Mesothelial cell of epicardium (in vitro differentiated cells): ENCODE measurements around the gene RAB31. TPM values are rescaled to one million over a fixed set of nuclear protein-coding genes. Genes with fewer than 3 reads are reported as not detected.

Experiments
- DNase-seq, 2 experiments: peaks; one replicate each; pipeline ENCODE4 v3.0.0; 2021; ENCODE audit warnings: low spot score in 2 of 2; ENCODE audit not compliant: unreplicated experiment in 2 of 2
- H3K27ac Mint-ChIP-seq: 2 replicates; pipeline ENCODE4 v1.8.0; 2021; ENCODE audit warnings: mixed read lengths
- H3K27me3 Mint-ChIP-seq: 2 replicates; pipeline ENCODE4 v1.8.0; 2021; ENCODE audit warnings: low read depth, mixed read lengths
- H3K36me3 Mint-ChIP-seq: 2 replicates; pipeline ENCODE4 v1.8.0; 2021; ENCODE audit warnings: mixed read lengths
- H3K4me1 Mint-ChIP-seq: 2 replicates; pipeline ENCODE4 v1.8.0; 2021; ENCODE audit warnings: mixed read lengths
- H3K4me3 Mint-ChIP-seq: 2 replicates; pipeline ENCODE4 v1.8.0; 2021; ENCODE audit warnings: mild to moderate bottlenecking, moderate library complexity, mixed read lengths
- H3K9me3 Mint-ChIP-seq: 2 replicates; pipeline ENCODE4 v1.8.0; 2021; ENCODE audit warnings: mixed read lengths
- total RNA-seq: library from RNA; stranded (reverse); gene quantifications from 3 replicates; pipeline ENCODE4 v1.2.1, GENCODE V29; 2021
- TF ChIP-seq, protein P1 (sequence below): fragments of 200-600 bp; sonication (generic); IDR thresholded peaks from one replicate; pipeline ENCODE4 v1.5.0; 2021; ENCODE audit warnings: antibody characterized with exemption; ENCODE audit not compliant: unreplicated experiment

The RAB31 gene
- total RNA-seq, 1 donor from 2014 or later, result 21.8 TPM

DNA sequence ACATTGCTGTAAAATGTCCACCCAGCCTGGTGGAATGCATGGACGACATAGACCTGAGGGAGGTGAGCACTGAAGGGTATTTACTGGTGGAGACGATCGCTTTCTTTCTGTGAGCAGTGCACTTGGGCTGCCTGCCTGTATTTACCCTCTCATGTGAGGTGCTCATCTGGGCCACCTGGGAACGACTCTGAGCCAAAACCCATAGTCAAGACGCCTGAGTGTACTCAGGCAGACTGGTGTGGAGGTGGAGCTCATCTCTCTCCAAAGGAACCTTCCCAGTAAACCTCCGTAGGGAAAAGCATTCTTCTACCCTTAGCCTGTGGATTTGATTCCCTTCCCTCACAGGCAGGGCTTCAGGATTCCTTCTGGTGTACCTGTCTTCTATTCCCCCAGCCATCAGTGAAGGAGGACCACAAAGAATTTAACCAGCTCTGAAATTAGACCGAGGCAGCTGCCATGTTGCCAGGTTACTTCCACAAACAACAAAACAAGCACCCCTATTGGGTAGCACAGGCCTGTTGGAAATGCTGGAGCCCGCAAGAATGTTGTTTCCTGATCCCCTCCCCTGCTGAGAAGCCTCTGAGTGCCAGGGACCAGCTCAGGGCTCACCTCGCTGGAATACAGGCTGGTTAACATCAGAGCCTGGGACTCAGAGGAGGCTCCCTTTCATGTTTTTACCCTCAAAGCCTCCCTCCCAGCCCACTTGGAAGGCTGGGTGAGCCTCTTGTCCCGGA lies 130.2 kb downstream of the RAB31 start:
- peaks cover 52% of the 10 kb centered on the region for H3K4me1 Mint-ChIP-seq
- DNase-seq, result no peak
- peaks cover 2% of the 10 kb centered on the region for H3K27me3 Mint-ChIP-seq
- no peaks in the 10 kb centered on the region for H3K36me3 Mint-ChIP-seq
- TF ChIP-seq, protein P1, sequence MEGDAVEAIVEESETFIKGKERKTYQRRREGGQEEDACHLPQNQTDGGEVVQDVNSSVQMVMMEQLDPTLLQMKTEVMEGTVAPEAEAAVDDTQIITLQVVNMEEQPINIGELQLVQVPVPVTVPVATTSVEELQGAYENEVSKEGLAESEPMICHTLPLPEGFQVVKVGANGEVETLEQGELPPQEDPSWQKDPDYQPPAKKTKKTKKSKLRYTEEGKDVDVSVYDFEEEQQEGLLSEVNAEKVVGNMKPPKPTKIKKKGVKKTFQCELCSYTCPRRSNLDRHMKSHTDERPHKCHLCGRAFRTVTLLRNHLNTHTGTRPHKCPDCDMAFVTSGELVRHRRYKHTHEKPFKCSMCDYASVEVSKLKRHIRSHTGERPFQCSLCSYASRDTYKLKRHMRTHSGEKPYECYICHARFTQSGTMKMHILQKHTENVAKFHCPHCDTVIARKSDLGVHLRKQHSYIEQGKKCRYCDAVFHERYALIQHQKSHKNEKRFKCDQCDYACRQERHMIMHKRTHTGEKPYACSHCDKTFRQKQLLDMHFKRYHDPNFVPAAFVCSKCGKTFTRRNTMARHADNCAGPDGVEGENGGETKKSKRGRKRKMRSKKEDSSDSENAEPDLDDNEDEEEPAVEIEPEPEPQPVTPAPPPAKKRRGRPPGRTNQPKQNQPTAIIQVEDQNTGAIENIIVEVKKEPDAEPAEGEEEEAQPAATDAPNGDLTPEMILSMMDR, result no peak
- H3K4me3 Mint-ChIP-seq, result no peak overlapping the region
- H3K9me3 Mint-ChIP-seq, result no peaks in the 10 kb centered on the region
- peak overlapping the region; percentile 72 for H3K27ac Mint-ChIP-seq

- Mint-ChIP-seq H3K27ac (peak overlapping the region; percentile 54), H3K27me3 (peaks cover 2% of the 10 kb centered on the region), H3K4me1 (peaks cover 52% of the 10 kb centered on the region), H3K9me3 (no peaks in the 10 kb centered on the region), H3K4me3 (no peak overlapping the region), H3K36me3 (no peaks in the 10 kb centered on the region)
- no peak for DNase-seq
- TF ChIP-seq, protein P1, result no peak
These were observed 131.1 kb downstream of the RAB31 start for GRCh38 chr18:9839211-9839610.

GRCh38 chr18:9839853-9840252 lies 131.8 kb downstream of the RAB31 start:
- TF ChIP-seq, protein P1, result no peak
- H3K9me3 Mint-ChIP-seq, result no peaks in the 10 kb centered on the region
- H3K27me3 Mint-ChIP-seq, result peaks cover 2% of the 10 kb centered on the region
- no peak overlapping the region for H3K4me3 Mint-ChIP-seq
- peaks cover 53% of the 10 kb centered on the region for H3K4me1 Mint-ChIP-seq
- H3K27ac Mint-ChIP-seq, result no peak overlapping the region
- H3K36me3 Mint-ChIP-seq, result no peaks in the 10 kb centered on the region
- DNase-seq, result no peak

- H3K27me3 Mint-ChIP-seq, result peaks cover 2% of the 10 kb centered on the region
- TF ChIP-seq, protein P1, result no peak
These were observed 133.7 kb downstream of the RAB31 start for GRCh38 chr18:9841752-9842151.

GRCh38 chr18:9842448-9842847 lies 134.3 kb downstream of the RAB31 start:
- Mint-ChIP-seq H3K27me3 (peaks cover 2% of the 10 kb centered on the region), H3K27ac (no peak overlapping the region), H3K36me3 (no peaks in the 10 kb centered on the region), H3K4me1 (peaks cover 51% of the 10 kb centered on the region), H3K4me3 (no peak overlapping the region), H3K9me3 (no peaks in the 10 kb centered on the region)
- TF ChIP-seq, protein P1, result no peak
- DNase-seq, result no peak

More at GRCh38 chr18:9841752-9842151, 133.7 kb downstream of the RAB31 start:
- DNase-seq, result no peak
- no peak overlapping the region for H3K4me3 Mint-ChIP-seq
- H3K4me1 Mint-ChIP-seq, result peaks cover 49% of the 10 kb centered on the region
- no peak overlapping the region for H3K27ac Mint-ChIP-seq
- H3K36me3 Mint-ChIP-seq, result no peaks in the 10 kb centered on the region
- no peaks in the 10 kb centered on the region for H3K9me3 Mint-ChIP-seq
